A673 (cell line): ENCODE results near the gene RPN1. TPM values are rescaled to one million over a fixed set of nuclear protein-coding genes. Genes with fewer than 3 reads are reported as not detected.
"Not testable (repeated sequence)": the region's sequence is repeated elsewhere in the genome, so short reads cannot be mapped to it uniquely, and the experiment has no call there.

Source experiments
- BruUV-seq: library from RNA; stranded (reverse); fragments of 400-500 nt; replicated peaks from 2 replicates; lab custom pipeline; 2021; lab: Mats Ljungman, UMichigan
- CTCF ChIA-PET: fragments of 300-600 bp; sonication (Branson Sonifier 250); formaldehyde crosslinking; loops from one replicate; lab custom pipeline; 2022; ENCODE audit warnings: antibody characterized with exemption; lab: Charles Lee
- POLR2A ChIA-PET: fragments of 300-600 bp; sonication (Branson Sonifier 250); formaldehyde crosslinking; loops from one replicate; lab custom pipeline; 2022; ENCODE audit warnings: antibody characterized with exemption; ENCODE audit not compliant: low non-redundant PET; lab: Charles Lee
- DNase-seq: peaks from one replicate; pipeline ENCODE4 v3.0.0-alpha.2; 2015; ENCODE audit warnings: low spot score
- H3K27ac ChIP-seq: fragments of 200-600 bp; sonication (generic); 2 replicates; pipeline ENCODE4 v1.5.1; 2016; ENCODE audit warnings: mixed run types, low read depth, mild to moderate bottlenecking, mixed read lengths, antibody characterized with exemption, low read length; ENCODE audit not compliant: poor library complexity, severe bottlenecking
- H3K27me3 ChIP-seq: fragments of 200-600 bp; sonication (generic); replicated peaks from 2 replicates; pipeline ENCODE4 v1.6.1; 2017; ENCODE audit warnings: mixed run types, low read depth, mild to moderate bottlenecking, mixed read lengths, antibody characterized with exemption, low read length; ENCODE audit not compliant: insufficient read depth, poor library complexity
- H3K36me3 ChIP-seq: fragments of 200-600 bp; sonication (generic); 2 replicates; pipeline ENCODE4 v1.6.1; 2016; ENCODE audit warnings: mixed run types, mild to moderate bottlenecking, mixed read lengths, antibody characterized with exemption, low read length; ENCODE audit not compliant: insufficient read depth, poor library complexity, severe bottlenecking
- H3K4me1 ChIP-seq: fragments of 200-600 bp; sonication (generic); 2 replicates; pipeline ENCODE4 v1.6.1; 2017; ENCODE audit warnings: mixed run types, mild to moderate bottlenecking, mixed read lengths, antibody characterized with exemption, low read length; ENCODE audit not compliant: insufficient read depth, poor library complexity, severe bottlenecking
- H3K4me3 ChIP-seq: fragments of 200-600 bp; sonication (generic); 2 replicates; pipeline ENCODE4 v1.5.1; 2016; ENCODE audit warnings: low read depth, mixed run types, mild to moderate bottlenecking, mixed read lengths, low read length; ENCODE audit not compliant: poor library complexity, severe bottlenecking
- H3K9me3 ChIP-seq: fragments of 200-600 bp; sonication (generic); 2 replicates; pipeline ENCODE4 v1.6.1; 2016; ENCODE audit warnings: mixed run types, low read depth, mild to moderate bottlenecking, mixed read lengths, antibody characterized with exemption, low read length; ENCODE audit not compliant: poor library complexity, severe bottlenecking
- EZH2 ChIP-seq: fragments of 200-600 bp; sonication (generic); IDR thresholded peaks from 2 replicates; pipeline ENCODE4 v1.6.1; 2017; ENCODE audit warnings: borderline replicate concordance, low read depth, mild to moderate bottlenecking, mixed read lengths, antibody characterized with exemption, low read length; ENCODE audit not compliant: poor library complexity, severe bottlenecking
- intact Hi-C: fragments of 100-400 bp; cut with micrococcal nuclease; formaldehyde crosslinking; loops from one replicate; pipeline ENCODE4 v1.10.0; 2022; ENCODE audit not compliant: unreplicated experiment
- total RNA-seq: library from RNA; stranded (reverse); gene quantifications from 2 replicates; pipeline ENCODE4 v1.2.3, GENCODE V29; 2021
- TF ChIP-seq, protein P1 (sequence below): fragments of 300-800, 200-600 bp; sonication (generic); conservative IDR thresholded peaks from 2 replicates; pipeline ENCODE4 v1.5.1; 2017; ENCODE audit warnings: low read depth, mild to moderate bottlenecking, antibody characterized with exemption, low read length, moderate library complexity, mixed read lengths

Gene RPN1
- total RNA-seq, 1 experiment from 2014 or later: 254 TPM

DNA sequence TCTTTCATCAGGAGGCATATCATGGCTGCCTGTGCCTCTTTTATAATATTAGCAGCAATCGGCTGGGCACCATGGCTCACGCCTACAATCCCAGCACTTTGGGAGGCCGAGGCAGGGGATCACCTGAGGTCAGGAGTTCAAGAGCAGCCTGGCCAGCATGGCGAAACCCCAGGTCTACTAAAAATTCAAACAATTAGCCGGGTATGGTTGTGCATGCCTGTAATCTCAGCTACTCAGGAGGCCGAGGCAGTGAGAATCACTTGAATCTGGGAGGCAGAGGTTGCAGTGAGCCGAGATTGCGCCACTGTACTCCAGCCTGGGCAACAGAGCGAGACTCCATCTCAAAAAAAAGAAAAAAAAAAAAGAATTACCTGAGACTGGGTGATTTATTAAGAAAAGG is 64.2 kb downstream of the RPN1 start:
- H3K27me3 ChIP-seq, H3K9me3 ChIP-seq, DNase-seq, CTCF ChIA-PET, H3K27ac ChIP-seq, H3K4me3 ChIP-seq, H3K4me1 ChIP-seq, BruUV-seq, POLR2A ChIA-PET, H3K36me3 ChIP-seq: not testable (repeated sequence)
- intact Hi-C loops: loop anchor here (10.0 kb wide), 1 partner anchor 512 kb away; no protein-coding TSS in a partner anchor

DNA sequence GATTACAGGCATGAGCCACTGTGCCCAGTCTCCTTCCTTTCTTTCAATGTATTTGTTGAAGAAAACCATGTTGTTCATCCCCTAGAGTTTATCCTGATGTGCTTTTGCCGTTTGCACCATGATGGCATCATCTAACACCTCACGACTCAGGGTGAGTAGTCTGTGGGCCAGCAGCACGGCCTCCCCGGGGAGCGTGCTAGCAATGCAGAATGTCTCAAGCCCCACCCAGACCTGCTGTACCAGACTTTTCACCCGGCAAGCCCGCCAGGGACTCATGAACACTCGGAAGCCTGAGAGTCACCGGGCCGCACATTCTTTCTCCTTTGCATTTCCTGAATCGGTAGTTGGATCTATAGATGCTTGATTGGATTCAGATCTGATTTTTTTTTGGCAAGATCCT is 64.6 kb downstream of the RPN1 start:
- TF ChIP-seq, protein P1, sequence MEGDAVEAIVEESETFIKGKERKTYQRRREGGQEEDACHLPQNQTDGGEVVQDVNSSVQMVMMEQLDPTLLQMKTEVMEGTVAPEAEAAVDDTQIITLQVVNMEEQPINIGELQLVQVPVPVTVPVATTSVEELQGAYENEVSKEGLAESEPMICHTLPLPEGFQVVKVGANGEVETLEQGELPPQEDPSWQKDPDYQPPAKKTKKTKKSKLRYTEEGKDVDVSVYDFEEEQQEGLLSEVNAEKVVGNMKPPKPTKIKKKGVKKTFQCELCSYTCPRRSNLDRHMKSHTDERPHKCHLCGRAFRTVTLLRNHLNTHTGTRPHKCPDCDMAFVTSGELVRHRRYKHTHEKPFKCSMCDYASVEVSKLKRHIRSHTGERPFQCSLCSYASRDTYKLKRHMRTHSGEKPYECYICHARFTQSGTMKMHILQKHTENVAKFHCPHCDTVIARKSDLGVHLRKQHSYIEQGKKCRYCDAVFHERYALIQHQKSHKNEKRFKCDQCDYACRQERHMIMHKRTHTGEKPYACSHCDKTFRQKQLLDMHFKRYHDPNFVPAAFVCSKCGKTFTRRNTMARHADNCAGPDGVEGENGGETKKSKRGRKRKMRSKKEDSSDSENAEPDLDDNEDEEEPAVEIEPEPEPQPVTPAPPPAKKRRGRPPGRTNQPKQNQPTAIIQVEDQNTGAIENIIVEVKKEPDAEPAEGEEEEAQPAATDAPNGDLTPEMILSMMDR: no peak
- TF ChIP-seq EZH2: no peak
- BruUV-seq: no TSS peak
- H3K4me1 ChIP-seq: peaks cover 2% of the 10 kb centered on the region
- no peaks in the 10 kb centered on the region for H3K36me3 ChIP-seq
- no peak for DNase-seq
- ChIA-PET POLR2A (no interaction called here), CTCF (no interaction called here)
- no peak overlapping the region for H3K27ac ChIP-seq
- no peak overlapping the region for H3K4me3 ChIP-seq
- no peaks in the 10 kb centered on the region for H3K9me3 ChIP-seq
- no peaks in the 10 kb centered on the region for H3K27me3 ChIP-seq
- intact Hi-C loops: loop anchor here (2.0 to 10.0 kb wide), 2 partner anchors 159 to 511 kb away; no protein-coding TSS in a partner anchor

DNA sequence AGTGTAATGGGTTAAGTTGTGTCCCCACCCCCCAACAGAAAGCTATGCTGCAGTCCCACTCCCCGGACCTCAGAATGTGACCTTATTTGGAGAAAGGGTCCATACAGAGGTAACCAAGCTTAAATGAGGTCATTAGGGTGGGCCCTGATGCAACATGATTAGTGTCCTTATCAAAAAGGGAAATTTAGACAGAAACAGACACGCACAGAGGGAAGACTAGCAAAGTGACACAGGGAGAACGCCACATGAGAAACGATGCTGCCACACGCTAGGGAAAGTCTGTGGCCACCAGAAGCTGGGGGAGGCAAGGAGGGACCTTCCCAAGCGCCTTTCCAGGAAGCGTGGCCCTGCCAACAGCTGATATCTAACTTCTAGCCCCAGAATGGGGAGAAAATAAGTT is 65.4 kb downstream of the RPN1 start:
- no TSS peak for BruUV-seq
- CTCF ChIA-PET: interaction anchor here (0.5 to 0.6 kb wide), 2 partner anchors 152 to 794 kb away, joined by 3 to 7 read pairs; no protein-coding TSS in a partner anchor
- Histone ChIP-seq H3K27me3 (no peaks in the 10 kb centered on the region), H3K36me3 (no peaks in the 10 kb centered on the region), H3K27ac (no peak overlapping the region), H3K4me3 (no peak overlapping the region), H3K9me3 (peaks cover 1% of the 10 kb centered on the region), H3K4me1 (peaks cover 2% of the 10 kb centered on the region)
- POLR2A ChIA-PET: no interaction called here
- no peak for DNase-seq
- TF ChIP-seq EZH2: no peak
- TF ChIP-seq, protein P1: no peak
- intact Hi-C loops: loop anchor here (2.0 to 10.0 kb wide), 2 partner anchors 158 to 510 kb away; no protein-coding TSS in a partner anchor
